Measurements from ENCODE around the gene NEDD4L. TPM values are rescaled to one million over a fixed set of nuclear protein-coding genes. Genes with fewer than 3 reads are reported as not detected.

Gene NEDD4L
- polyA plus RNA-seq, 5 donors, result 62.8 to 107 (median 98.9) TPM

DNA sequence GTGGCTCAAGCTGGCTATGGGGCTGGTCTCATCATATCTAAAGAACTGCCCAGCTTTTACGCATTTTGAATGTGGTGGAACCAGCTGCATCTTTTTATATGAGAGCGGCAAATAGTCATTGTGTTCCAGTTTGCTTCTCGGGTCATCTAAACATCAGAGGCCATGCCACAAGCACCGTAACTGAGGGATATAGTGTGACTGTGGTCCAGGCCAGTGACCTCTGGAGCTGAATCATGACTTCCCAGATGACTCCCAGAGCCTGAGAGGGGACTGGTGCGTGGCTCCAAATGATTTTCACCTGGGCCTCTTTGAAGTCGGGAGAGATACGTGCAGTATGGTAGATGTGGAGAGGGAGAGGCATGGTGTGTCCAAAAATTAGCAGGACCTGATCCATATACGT lies 271.0 kb downstream of the NEDD4L start:
- DNase-seq, result no peak

DNA sequence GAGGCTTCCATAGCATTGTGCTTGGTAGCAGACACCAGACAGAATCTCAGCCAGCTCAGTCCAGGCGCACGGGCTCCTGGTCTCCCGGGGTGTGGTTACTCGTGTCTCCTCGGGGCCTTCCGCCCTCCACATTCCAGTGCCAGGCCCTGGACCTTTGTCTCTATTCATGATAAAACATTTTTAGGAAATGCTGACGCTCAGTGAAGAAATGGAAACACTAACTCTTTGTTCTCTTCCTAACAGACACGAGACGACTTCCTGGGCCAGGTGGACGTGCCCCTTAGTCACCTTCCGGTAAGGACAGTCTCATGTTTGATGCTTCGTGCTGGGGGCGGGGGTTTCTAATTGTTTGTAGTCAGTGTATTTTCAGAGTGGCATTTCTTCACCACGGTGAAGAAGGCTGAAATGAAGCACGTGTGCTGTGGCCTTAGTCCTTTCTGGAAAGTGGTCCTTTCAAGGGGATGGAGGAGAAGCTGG lies 271.8 kb downstream of the NEDD4L start:
- no peak for DNase-seq

DNA sequence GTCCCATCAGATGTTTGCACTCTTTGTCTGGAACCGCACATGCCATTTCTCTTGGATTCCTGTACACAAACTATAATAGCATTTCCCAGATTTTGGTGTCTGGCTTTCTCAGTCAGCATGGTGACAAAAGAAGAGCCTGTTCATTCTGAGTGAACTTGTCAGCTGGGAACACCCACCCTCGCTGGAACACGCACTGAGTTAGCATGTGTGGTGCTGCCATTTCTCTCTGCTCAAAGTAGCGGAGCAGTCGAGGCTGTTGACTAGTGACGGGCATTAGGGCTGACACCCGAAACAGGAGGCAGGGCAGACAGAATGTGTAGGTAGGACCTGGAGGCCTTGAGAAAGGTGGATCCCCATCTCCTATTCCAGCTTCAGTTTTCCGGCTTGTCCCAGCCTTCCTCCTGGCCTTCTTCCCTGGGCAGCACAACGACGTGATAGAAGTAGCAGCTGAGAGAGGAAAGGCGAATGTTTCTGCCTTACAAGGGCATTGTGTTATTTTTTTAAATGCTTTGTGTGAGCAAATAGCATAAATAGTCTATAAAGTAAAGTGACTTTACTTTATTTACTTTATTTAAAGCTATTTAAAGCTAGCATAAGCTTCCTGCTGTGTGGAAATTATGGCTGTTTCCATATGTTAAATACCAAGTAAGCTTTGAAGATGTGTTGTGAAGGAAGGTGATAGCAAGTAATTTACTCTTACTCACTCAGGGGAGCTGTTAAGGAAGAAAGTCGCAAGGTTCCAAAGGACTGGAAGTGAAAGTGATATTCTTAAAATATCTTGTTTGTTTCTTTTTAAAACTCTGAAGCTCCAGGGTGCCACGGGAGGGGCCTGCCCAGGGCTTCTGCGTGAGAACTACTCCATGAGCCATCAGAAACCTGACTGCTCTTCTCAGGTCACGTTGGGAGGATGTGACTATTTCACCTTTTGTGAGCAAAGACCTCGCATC lies 272.6 kb downstream of the NEDD4L start:
- no peak for DNase-seq

DNA sequence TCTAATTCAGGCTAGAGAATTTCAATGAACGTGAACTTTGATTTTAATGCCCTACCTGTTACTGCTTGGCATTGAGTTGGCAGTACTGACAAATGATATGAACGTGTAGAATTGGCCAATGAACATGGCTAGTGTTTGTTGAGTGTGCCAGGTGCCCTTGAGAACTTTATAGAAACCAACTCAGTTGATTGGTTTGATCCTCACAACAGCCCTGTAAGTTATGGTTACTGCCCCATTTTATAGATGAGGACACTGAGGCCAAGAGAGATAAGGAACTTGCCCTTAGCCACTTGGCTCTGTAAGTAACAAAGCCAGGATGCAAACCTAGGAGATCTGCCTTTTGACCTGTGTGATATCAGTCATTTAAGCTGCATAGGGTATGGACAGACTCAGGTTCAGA lies 275.7 kb downstream of the NEDD4L start:
- no peak for DNase-seq

DNA sequence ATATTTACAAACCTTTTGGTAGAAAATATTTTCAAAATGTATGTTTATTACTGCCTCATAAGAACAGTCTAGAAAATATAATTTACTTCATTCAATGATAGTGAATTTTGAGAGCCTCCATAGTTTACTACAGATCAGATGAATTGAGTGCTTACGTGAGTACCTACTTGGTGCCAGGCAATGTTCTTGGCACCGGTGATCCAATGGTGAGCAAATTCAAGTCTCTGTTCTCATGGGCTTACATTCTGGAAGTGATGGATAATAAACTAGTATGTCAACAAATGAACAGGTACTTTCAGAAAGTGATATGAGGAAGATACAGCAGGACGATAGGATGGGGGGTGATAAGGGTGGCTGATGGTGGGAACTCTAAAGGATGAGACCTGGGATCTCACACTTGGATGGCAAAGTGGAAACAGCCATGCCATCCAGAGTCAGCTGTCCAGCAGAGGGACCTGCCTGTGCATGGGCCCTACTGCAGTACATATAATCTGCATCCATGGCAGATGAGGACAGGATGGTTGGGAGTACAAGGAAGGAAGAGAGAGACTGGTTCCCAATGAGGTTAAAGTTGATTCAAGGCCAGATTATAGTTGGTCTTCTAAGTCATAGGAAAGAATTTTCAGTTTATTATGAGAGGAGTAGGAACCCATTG lies 277.0 kb downstream of the NEDD4L start:
- DNase-seq, result no peak

DNA sequence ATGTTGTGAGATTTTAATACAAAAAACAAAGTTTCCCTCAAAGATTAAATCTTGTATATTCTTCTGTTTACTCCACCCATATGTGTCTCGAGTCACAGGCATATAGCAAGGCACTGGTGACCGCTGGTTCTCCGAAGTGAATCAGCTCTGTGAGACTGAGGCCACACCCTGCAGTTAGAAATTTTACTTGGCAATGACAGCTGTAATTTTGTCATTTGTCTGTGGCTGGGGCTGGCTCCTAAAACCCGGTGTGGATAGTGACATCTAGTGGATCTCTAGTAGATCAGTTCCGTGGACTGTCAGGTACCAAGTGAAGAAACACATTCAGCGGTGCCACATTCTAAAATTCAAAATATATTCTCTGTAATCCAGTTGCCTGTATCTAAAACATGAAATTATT lies 278.0 kb downstream of the NEDD4L start:
- DNase-seq, result peak; percentile 59 to 66

DNA sequence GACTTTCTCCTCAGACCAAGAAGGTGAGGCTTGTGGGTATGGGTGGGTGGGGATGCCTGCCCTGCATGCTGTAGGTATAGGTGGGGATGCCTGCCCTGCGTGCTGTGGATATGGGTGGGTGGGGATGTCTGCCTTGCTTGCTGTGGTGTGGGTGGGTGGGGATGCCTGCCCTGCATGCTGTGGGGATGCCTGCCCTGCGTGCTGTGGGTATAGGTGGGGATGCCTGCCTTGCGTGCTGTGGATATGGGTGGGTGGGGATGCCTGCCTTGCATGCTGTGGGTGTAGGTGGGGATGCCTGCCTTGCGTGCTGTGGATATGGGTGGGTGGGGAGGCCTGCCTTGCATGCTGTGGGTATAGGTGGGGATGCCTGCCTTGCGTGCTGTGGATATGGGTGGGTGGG lies 278.4 kb downstream of the NEDD4L start:
- no peak for DNase-seq

DNA sequence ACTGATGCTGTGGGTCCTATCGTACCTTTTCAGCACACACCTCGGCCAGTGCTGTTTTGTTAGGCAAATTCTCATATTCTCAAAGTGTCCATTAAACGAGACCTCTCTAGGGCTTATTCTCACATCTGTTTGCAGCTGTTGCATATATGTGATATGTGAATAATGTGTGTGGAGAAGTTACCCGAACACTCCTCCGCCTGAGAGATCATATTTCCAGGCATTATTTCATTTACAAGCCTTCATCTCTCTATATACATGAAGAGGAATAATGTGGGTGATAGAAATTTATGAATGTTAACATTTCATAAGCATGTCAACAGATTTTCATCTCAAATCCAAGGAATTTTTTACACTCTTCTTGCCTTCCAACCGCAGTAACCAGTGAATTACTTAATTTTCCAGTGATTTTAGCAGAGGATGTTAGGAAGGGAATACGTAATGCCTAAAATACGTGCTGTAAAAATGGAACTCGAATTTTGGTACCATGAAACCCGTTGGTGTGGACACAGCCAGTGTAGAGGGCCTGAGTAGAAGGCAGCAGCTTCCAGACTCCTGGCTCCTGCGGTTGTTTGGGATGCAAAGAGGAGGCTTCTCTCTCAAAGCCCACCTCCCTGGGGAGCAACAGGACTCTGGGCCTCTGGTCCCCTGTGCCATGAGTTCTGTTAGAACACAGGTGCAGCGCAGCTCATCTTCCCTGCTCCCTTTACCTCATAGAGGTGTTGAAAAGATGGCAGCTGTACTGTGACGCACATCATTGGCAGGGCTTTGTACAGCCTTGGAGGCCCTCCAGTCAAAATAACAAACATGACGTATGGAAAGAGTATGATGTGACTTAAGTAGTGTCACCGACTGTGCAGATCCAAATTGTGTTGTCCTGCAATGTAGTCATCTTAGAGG lies 280.1 kb downstream of the NEDD4L start:
- no peak for DNase-seq

DNA sequence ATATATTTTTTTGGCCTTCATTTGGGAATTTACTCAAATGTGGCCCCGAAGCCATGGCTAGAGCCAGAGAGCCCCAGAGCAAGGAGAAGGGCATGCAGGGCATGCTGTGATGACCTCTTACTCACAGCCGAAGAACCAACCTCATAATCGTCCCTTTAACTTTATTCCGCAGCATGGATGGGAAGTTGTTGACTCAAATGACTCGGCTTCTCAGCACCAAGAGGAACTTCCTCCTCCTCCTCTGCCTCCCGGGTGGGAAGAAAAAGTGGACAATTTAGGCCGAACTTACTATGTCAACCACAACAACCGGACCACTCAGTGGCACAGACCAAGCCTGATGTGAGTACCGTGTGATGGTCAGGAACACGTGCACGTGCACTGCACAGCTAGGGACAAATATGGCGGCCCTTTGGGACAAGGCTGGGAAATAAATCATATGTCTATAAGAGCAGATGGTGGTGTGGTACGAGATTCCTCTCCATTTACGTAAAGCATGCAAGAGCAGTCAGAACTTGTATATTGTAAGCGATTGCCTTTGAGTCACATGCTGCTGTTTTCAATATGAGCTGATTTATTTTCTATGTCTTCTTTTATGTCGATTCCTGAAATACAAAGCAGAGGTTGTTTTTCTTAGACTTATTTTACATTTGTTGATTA lies 280.9 kb downstream of the NEDD4L start:
- no peak for DNase-seq

DNA sequence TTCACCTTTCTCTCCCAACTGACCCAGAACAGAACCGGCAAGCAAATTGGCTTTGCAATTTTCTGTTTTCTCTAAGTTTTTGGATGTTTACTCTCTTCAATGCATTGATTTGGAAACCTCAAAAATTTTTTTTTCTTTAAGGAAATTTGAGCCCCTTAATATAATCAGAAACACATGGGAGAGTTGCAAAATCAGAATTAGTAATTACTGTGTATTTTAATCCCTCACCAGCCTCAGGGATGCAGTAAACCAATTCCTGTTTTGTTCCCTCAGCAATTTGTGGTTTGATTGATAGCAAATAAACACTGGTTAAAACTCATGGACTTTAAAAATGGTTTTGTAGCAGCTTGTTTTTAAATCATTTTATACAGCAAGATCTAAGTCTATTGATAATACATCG lies 281.5 kb downstream of the NEDD4L start:
- DNase-seq, result no peak

DNA sequence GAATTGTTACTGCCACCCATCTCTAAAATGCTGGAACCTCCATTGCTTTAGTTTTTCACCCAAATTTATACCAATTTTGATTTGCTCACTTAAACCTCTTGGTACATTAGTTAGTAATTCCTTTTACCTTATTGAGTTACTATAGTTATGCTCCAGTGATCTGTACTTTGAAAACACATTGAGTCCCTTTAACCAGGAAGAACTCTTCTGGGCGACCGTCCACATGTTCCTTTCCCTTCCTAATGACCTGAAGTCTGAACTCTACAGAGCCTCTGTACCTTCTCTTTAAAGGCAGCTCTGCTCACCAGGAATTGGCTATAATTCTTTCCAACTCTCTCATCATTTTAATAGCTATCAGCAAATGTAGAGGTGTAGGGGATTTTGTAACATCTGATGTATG lies 290.0 kb downstream of the NEDD4L start:
- no peak for DNase-seq

DNA sequence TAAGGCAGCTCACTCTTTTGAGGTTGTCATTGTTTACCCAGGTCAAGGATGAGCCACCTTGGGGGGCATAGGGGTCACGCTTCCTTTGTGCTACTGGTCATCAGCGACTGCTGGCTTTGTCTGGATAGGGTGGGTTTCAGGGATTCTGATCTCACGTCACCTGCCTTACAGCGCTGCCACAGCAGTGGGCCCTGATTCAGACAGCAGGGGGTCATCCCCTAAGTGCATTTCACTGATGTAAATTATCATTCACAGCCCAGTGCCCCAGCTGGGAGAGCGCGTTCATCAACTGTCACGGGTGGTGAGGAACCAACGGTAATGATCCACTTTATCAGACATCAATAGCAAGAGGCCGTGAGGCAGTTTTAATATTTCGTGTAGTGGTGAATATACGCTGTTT lies 291.2 kb downstream of the NEDD4L start:
- no peak for DNase-seq

DNA sequence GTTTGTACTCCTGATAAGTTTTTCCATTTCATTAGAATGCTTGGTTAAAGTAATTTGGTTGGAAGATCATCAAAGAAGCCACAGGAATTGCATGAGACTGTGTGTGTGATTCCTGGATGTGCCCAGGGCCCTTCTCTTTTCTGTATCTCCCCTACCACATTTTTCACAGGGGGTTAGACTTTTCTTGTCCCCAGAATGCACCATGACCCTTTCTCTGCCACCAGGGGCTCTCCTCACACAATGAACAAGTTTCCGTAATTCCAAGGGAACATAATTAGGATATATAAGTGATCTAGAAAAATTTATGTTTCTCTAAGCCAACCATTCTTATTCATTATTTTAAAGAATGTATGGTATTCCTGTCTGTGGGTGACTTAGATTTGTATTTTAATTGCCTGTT lies 291.8 kb downstream of the NEDD4L start:
- no peak for DNase-seq

DNA sequence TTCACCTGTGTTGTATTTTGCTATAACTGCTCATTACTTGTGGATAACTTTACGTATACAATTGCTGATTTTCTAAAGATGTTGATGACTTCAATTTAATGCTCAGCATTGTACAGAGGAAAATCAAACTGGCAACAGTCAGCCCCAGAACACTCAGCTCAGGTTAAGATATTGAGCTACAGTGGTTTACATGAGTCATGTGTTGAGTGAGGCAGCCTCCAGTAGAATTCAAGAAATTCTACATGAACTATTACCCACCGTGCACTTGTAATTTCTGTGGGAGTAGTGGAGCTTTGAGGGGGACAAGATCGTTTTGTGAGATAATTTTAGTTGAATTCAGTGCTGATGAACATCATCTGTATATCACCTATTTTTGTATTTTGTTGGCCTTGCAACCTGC lies 292.6 kb downstream of the NEDD4L start:
- DNase-seq, result no peak

DNA sequence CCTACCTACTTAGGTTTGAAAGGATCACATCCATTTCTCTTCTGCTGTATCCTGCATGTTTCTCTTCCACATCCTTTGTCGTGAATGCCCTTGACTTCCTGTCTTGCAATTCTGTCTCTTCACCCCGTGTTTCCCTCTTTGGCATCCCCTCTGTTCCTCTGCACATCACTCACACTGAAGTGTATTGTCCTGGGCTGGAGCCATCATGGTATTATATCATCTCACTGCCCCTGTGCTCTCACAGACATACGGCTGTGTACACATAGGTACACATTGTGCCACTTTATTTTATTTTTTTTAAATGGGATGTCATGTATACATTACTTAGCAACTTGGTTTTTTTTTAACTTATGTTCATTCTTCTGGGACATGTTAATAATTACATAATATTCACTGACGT lies 293.3 kb downstream of the NEDD4L start:
- no peak for DNase-seq

DNA sequence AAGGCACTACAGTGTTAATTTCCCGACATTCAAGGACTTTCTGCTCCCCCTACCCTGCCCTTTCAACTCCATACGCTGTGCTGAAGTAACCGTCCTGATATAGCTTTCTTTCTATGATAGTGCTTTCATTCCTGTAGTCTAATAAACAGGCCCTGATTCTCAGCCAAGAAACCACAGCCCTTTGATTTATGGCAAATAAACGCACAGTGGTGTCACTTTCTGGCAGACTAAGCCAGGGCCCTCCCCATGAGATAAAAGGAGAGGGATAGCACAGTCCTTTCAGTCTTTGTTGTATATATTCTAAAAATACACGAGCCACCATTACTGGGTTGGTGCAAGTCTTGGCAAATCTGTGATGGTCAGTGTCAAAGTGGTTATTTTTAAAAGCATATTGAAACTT lies 293.7 kb downstream of the NEDD4L start:
- no peak for DNase-seq

DNA sequence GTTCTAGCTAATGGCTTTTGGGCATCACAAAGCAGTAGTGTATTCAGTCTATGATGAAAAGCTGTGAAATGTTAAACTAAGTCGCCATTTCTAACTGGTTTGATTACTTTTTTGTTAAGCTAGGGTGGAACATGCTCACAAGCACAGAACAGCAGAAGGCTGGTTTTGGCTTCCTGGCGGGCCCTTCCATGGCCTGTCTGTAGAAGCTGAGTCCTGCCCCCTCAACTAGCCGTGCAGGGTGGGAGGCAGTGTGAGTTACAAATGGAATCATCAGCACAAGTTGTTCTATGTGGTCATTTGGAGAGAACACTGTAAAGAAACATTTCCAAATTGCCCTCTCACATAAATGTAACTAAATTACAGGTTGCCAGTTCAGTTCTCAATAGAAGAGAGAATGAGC lies 294.1 kb downstream of the NEDD4L start:
- DNase-seq, result no peak

DNA sequence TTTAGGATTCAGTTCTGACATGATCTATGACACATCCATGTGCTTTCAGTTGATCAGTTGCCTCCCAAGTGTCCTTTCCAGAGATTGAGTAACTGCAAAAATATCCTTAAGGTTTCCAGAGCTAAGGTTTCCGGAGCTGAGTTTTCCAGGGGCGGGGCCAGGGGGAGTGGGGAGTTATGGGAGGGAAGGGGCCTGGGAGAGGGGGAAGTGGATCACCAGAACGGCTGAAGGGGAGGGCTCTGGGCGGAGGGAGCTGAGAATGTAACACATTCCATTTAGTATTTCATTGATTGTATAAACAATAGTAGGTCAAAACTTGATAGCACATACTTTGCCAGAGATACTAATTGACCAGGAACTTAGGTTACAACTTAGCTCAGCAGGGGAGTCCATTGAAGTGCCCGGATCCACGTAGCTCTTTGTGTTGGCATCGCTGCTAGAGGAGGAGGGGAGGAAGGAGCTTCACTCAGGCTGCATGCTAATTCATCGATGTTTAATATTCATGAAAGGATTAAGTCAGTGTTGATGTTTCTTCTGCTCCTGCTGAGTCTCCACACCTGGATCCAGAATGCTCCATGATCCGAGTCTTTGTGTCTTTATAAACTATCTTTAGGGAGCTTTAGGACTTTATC lies 295.1 kb downstream of the NEDD4L start:
- DNase-seq, result no peak

DNA sequence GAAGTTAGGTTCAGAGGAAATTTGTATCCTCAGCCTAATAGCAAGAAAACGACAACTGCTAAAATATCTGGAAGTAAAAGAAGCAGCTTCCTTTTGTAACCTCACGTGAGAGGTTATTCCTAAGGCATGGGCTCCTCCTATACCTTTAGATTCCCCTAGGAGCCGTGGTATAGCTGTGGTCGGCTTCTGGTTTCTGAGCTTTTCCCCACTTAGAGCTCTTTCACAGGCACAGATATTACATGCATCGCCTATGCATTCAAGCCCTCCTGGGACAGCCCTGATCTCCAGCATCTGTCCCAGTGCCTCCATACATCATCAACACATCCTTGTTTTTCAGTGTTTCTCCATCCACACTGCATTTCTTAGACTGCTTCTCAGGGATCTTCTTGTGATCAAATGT lies 295.9 kb downstream of the NEDD4L start:
- DNase-seq, result no peak

DNA sequence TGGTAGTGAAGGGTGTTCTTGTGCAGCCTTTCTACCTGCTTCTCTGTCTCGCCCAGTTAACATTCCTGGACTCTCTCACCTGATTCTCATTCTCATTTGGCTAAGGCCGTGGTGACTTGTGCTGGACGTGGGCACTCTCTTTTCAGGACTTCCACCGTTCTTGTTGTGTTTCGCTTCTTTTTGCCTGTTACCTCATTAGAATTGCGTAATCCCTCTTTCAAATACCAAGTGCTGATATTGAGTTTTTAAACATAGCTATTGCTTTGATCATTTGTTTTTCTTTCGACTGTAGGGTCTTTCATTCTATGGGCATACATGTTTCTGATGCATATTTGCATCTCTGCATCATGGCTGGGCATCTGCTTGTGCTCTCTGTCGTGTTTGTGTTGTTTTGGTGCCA lies 297.9 kb downstream of the NEDD4L start:
- no peak for DNase-seq

DNA sequence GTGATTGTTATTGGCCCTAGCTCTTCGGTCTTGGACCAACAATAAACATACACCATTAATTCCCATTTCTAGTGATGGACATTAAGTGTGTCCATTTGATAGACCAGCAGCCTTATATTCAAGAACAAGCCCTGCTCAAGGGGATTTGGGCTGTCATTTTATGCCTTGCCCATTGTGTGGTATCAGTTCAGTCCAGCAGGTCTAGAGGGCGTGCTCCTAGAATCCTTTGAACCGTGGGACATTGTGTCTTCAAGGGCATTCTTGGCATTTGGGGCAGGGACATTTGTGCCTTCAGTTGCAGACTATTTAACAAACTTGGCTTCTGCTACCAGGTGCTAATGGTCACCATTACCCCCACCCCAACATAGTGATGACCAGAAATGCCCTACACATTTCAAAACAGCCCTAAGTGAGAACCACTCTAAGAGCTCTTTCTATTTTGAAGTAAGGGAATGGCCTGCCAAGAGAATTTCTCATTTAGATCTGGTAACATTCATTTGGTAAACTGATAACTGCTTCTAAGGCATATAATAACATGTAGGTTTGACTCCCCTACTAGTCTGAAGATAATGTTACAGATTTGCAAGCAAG lies 300.1 kb downstream of the NEDD4L start:
- no peak for DNase-seq

All from right lung (tissue), 5 donors.